CD4-positive, alpha-beta T cell treated with Interleukin-15 for 4 hours (primary cell): ENCODE measurements around the gene RARG.
"Not testable (repeated sequence)": the region's sequence is repeated elsewhere in the genome, so short reads cannot be mapped to it uniquely, and the experiment has no call there.

Source experiments
- DNase-seq: peaks from one replicate; pipeline ENCODE4 v3.0.0-alpha.2; 2020; ENCODE audit warnings: low spot score

The RARG gene

GRCh38 chr12:53208435-53208834 is 23.6 kb downstream of the RARG start:
- DNase-seq, result no peak

GRCh38 chr12:53207042-53207441 is 25.0 kb downstream of the RARG start, which contains the start of gene ITGB7:
Gene ITGB7, minus strand, starts transcription at chr12:53207251. Its CDS starts 6,808 bp downstream, at chr12:53200443.
- peak; percentile 78 for DNase-seq

DNA sequence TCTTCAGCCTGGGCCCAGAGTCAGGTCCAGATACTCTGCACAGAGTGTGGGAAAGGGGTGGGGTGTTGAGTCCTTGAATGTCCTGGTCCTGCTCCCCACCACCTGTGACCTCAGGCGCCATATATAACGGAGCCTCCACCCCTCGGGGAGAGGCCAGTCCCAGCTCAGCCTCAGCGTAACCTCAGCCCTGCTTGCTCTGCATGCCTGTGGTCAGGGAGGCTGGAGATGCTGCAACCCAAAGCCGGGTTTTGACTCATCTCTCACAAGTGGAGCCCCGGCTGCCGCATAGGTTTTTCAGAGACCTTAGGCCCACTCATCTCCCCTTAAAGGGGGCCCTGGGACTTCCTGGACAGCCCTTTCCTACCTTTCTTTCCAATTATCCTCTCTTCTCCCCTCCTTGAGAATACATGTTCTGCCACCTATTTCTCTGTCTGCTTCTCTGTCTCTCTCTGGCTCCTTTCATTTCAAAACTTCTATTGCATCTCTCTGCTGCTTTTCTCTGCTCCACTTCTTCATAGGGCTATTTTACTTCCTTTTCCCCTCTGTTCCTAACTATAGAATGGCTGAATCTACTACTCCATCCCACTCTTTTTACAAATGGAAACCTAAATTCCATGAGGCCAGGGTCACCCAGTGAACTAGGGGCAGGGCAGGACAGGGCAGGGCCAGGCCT is 26.1 kb downstream of the RARG start:
- DNase-seq, result peak; percentile 61

- no peak for DNase-seq
These were observed 27.7 kb downstream of the RARG start for GRCh38 chr12:53204351-53204750.

DNA sequence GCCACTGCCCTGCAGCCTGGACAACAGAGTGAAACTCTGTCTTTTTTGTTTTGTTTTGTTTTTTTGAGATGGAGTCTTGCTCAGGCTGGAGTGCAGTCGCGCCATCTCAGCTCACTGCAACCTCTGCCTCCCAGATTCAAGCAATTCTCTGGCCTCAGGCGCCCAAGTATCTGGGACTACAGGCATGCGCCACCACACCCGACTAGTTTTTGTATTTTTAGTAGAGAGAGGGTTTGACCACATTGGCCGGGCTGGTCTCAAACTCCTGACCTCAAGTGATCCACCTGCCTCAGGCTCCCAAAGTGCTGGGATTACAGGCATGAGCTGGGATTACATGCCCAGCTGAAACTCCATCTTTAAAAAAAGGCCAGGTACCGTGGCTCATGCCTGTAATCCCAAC is 29.7 kb downstream of the RARG start:
- not testable (repeated sequence) for DNase-seq

GRCh38 chr12:53201639-53202038 is 30.4 kb downstream of the RARG start:
- no peak for DNase-seq

DNA sequence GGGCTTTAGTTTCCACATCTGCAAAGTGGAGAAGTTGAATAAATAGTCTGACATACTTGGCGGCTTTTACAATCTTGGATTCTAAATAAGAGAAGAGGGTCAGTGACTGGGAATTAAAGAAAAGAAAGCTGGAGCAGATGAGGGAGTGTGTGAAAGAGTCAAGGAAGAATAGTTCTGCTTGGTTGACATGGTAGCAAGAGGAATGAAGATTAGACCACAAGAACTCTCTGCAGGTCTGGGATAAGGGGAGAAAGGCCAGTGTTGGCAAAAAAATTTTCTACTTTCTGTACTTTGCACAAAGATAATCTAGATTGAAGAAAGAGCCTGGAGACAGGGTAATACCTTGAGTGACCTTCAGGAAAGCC is 30.9 kb downstream of the RARG start:
- no peak for DNase-seq

- peak; percentile 23 for DNase-seq
These were observed 31.4 kb downstream of the RARG start for GRCh38 chr12:53200458-53201176.

GRCh38 chr12:53200107-53200457 is 31.9 kb downstream of the RARG start:
- no peak for DNase-seq

- DNase-seq, result no peak
These were observed 32.3 kb downstream of the RARG start for GRCh38 chr12:53199700-53200099.

- DNase-seq, result peak; percentile 28
These were observed 33.4 kb downstream of the RARG start for GRCh38 chr12:53198486-53199110.

GRCh38 chr12:53197011-53197640 is 34.9 kb downstream of the RARG start:
- no peak for DNase-seq

- no peak for DNase-seq
These were observed 35.5 kb downstream of the RARG start for GRCh38 chr12:53196486-53196885.

GRCh38 chr12:53195516-53196420 is 36.2 kb downstream of the RARG start:
- no peak for DNase-seq

- no peak for DNase-seq
These were observed 37.0 kb downstream of the RARG start for GRCh38 chr12:53194973-53195372.

GRCh38 chr12:53193985-53194716 is 37.9 kb downstream of the RARG start:
- no peak for DNase-seq

- no peak for DNase-seq
These were observed 39.0 kb downstream of the RARG start for GRCh38 chr12:53193040-53193439.

GRCh38 chr12:53192531-53193021 is 39.4 kb downstream of the RARG start:
- DNase-seq, result no peak

GRCh38 chr12:53191885-53192530 is 40.0 kb downstream of the RARG start:
- no peak for DNase-seq
